ENCODE data around the gene SSNA1.

SSNA1 gene

DNA sequence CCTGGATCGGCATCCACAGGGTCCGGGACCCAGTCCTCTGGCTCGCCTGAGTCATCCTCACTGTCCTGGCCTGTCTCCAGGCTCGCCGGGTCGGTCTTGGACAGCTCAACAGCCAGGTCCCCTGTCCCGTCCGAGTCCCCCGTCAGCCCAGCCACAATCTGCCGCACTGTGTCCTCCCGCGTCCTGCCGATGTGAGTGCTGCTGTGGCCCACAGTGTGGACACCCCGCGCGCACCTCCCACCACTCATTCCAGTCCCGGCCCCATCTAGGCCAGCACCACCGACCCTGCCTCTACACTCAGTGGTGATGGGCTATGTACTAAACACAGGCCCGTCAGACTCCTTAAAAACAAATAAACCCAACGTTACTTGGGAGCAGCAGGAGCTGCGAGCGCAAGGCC, 6.8 kb upstream of the SSNA1 start:
- no peaks in the 10 kb centered on the region for H3K4me1 ChIP-seq (ENCODE audit: control insufficient read depth, low read depth, low read length)
- no peak overlapping the region for H3K9ac ChIP-seq (ENCODE audit: low read length)
- no peaks in the 10 kb centered on the region for H3K9me3 ChIP-seq (ENCODE audit: control insufficient read depth, low read depth, low read length)
- H3K36me3 ChIP-seq (ENCODE audit: control insufficient read depth, low read depth, low read length), result peaks cover 22% of the 10 kb centered on the region
- no peaks in the 10 kb centered on the region for H3K27me3 ChIP-seq (ENCODE audit: control insufficient read depth, insufficient read depth, low read length)
- H3K27ac ChIP-seq (ENCODE audit: low read length), result no peak overlapping the region
- H3K4me3 ChIP-seq (ENCODE audit: low read length), result no peak overlapping the region

DNA sequence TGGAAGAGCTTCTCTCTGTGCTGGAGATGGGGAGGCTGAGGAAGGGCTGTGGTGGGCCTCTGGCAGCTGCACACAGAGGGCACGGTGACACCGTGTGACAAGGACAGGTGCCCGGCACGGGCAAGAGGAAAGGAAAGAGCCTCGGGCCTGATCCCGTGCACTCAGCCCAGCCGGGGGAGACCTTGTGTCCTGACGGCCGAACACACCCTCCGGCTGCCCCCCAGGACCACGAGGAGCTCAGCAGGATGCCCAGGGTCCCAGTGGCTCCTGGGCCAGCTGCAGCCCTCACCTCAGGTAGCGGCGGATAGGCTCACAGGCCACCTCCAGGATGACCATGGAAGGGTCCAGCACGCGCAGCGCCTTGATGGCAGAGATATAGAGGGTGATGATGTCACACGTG, 5.6 kb upstream of the SSNA1 start:
- H3K27me3 ChIP-seq (ENCODE audit: control insufficient read depth, insufficient read depth, low read length), result no peaks in the 10 kb centered on the region
- H3K4me3 ChIP-seq (ENCODE audit: low read length), result no peak overlapping the region
- H3K9me3 ChIP-seq (ENCODE audit: control insufficient read depth, low read depth, low read length), result no peaks in the 10 kb centered on the region
- no peak overlapping the region for H3K27ac ChIP-seq (ENCODE audit: low read length)
- H3K4me1 ChIP-seq (ENCODE audit: control insufficient read depth, low read depth, low read length), result peaks cover 4% of the 10 kb centered on the region
- H3K9ac ChIP-seq (ENCODE audit: low read length), result no peak overlapping the region
- peaks cover 22% of the 10 kb centered on the region for H3K36me3 ChIP-seq (ENCODE audit: control insufficient read depth, low read depth, low read length)

DNA sequence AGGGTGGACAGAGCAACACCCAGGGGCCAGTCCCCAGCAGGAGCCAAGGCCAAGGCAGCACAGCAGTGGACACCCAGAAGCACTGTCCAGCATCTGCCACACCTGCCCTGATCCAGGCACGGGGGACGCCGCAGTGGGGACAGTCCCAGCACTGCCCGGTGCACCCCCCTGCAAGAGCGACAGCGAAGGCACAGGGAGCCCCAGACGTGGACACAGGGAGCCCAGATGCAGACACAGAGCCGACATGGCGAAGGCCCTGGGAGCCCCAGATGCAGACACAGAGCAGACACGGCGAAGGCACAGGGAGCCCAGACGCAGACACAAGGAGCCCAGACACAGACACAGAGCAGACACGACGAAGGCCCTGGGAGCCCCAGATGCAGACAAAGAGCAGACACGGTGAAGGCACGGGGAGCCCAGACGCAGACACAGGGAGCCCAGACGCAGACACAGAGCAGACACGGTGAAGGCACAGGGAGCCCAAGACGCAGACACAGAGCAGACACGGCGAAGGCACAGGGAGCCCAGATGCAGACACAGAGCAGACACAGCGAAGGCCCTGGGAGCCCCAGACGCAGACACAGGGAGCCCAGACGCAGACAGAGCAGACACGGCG, 4.4 kb upstream of the SSNA1 start:
- peaks cover 22% of the 10 kb centered on the region for H3K36me3 ChIP-seq (ENCODE audit: control insufficient read depth, low read depth, low read length)
- no peaks in the 10 kb centered on the region for H3K27me3 ChIP-seq (ENCODE audit: control insufficient read depth, insufficient read depth, low read length)
- no peak overlapping the region for H3K27ac ChIP-seq (ENCODE audit: low read length)
- no peak overlapping the region for H3K9ac ChIP-seq (ENCODE audit: low read length)
- H3K4me1 ChIP-seq (ENCODE audit: control insufficient read depth, low read depth, low read length), result peaks cover 4% of the 10 kb centered on the region
- no peaks in the 10 kb centered on the region for H3K9me3 ChIP-seq (ENCODE audit: control insufficient read depth, low read depth, low read length)
- no peak overlapping the region for H3K4me3 ChIP-seq (ENCODE audit: low read length)

DNA sequence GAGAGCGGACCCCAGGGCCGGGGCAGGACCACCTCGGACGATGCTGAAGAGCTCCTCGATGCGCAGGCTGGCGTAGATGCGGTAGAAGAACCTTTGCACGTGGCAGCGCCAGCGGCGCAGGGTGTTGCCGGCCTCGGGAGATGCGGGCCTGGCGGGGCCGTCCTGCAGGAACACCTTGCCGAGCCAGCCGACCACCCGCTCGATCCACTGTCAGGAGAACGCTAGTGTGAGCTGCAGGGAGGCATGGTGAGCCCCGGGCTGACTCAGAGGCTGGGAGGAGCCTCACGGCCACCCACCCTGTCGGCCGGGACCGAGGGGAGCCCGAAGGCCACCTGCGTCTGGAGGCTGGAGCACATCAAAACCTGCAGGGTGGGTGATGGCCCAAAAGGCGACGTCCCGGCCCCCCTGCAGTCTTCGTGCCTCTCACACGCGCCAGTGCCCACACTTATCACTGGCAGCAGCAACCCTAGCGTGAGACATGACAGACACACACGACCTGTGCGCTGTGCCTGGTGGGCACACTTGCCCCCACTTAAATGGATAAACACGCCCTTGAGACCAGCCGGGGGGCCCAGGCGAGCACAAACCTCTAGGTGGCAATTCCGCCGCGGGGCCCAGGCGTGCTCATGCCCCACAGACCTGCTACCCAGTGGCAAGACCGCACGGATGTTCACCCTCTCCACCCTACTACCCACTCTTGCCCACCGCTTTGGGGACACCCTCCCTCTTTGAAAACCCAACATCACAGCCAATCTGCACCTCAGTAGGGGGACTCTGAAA, 3.4 kb upstream of the SSNA1 start:
- no peak overlapping the region for H3K9ac ChIP-seq (ENCODE audit: low read length)
- no peaks in the 10 kb centered on the region for H3K9me3 ChIP-seq (ENCODE audit: control insufficient read depth, low read depth, low read length)
- H3K27ac ChIP-seq (ENCODE audit: low read length), result no peak overlapping the region
- no peaks in the 10 kb centered on the region for H3K27me3 ChIP-seq (ENCODE audit: control insufficient read depth, insufficient read depth, low read length)
- H3K4me3 ChIP-seq (ENCODE audit: low read length), result no peak overlapping the region
- peaks cover 9% of the 10 kb centered on the region for H3K4me1 ChIP-seq (ENCODE audit: control insufficient read depth, low read depth, low read length)
- peaks cover 19% of the 10 kb centered on the region for H3K36me3 ChIP-seq (ENCODE audit: control insufficient read depth, low read depth, low read length)

DNA sequence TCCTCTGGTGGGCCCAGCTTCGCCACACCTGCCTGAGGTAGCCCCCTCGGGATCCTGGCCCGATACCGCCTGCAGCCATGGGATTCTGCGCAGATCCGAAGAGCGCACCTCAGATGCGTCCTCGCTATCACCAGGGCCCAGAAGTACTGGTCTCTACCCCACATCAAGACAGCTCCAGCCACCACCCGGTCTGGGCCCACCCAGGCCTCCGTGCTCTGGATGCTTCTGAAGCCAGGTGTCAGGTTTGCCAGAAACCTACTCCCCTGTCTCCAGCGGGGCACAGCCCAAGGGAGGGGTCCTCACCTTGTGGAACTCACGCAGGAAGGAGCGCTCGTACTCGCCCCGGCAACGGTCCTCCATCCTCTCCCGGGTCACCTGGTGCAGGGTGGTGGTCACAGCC, 2.6 kb upstream of the SSNA1 start:
- H3K4me1 ChIP-seq (ENCODE audit: control insufficient read depth, low read depth, low read length), result peaks cover 9% of the 10 kb centered on the region
- peaks cover 16% of the 10 kb centered on the region for H3K36me3 ChIP-seq (ENCODE audit: control insufficient read depth, low read depth, low read length)
- H3K4me3 ChIP-seq (ENCODE audit: low read length), result no peak overlapping the region

DNA sequence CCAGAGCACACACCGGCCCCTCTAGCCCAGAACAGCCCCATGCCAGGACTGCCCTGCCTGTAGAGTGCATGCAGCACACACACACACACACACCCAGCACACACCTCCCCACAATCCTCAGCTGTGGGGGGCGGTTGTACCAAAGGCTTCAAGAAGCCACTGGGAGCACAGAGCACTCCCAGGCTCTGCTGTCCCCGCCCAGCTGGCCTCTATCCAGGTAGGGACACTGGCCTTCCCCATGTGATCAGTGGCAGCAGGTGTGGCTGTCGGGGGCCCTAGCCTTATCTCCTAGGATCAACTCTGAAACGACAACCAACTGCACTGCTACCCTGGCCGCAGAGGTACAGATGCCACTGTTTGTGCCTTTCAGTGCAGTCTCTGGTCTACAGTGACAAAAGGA, 2.1 kb upstream of the SSNA1 start:
- peaks cover 9% of the 10 kb centered on the region for H3K4me1 ChIP-seq (ENCODE audit: control insufficient read depth, low read depth, low read length)
- no peak overlapping the region for H3K4me3 ChIP-seq (ENCODE audit: low read length)
- no peak overlapping the region for H3K27ac ChIP-seq (ENCODE audit: low read length)
- H3K27me3 ChIP-seq (ENCODE audit: control insufficient read depth, insufficient read depth, low read length), result no peaks in the 10 kb centered on the region
- no peaks in the 10 kb centered on the region for H3K9me3 ChIP-seq (ENCODE audit: control insufficient read depth, low read depth, low read length)
- no peak overlapping the region for H3K9ac ChIP-seq (ENCODE audit: low read length)
- H3K36me3 ChIP-seq (ENCODE audit: control insufficient read depth, low read depth, low read length), result peaks cover 16% of the 10 kb centered on the region

More for the DNA sequence above, 2.6 kb upstream of the SSNA1 start:
- Histone ChIP-seq H3K9me3 (ENCODE audit: control insufficient read depth, low read depth, low read length) (no peaks in the 10 kb centered on the region), H3K27me3 (ENCODE audit: control insufficient read depth, insufficient read depth, low read length) (no peaks in the 10 kb centered on the region), H3K27ac (ENCODE audit: low read length) (no peak overlapping the region), H3K9ac (ENCODE audit: low read length) (no peak overlapping the region)

DNA sequence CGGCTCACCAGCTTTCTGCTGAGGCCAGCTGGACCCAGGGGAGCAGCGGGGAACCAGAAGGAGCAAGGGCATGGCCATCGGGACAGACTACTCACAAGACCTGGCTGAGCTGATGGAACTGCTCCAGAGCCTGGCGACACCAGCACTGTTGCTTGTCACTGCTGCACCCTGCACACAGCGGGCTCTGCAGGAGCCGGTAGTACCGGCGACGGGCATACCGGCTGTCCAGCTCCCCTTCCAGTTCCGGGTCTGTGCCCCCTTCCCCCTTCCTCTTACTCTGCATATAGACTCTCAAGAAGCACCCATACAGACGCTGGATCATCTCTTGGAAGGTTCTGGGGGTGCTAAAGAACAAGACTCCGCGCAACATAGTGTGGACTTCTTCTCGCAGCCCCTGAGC, 1.1 kb upstream of the SSNA1 start:
- no peaks in the 10 kb centered on the region for H3K27me3 ChIP-seq (ENCODE audit: control insufficient read depth, insufficient read depth, low read length)
- H3K36me3 ChIP-seq (ENCODE audit: control insufficient read depth, low read depth, low read length), result peaks cover 16% of the 10 kb centered on the region
- H3K9me3 ChIP-seq (ENCODE audit: control insufficient read depth, low read depth, low read length), result no peaks in the 10 kb centered on the region
- peak overlapping the region; percentile 90 for H3K4me3 ChIP-seq (ENCODE audit: low read length)
- peak overlapping the region; percentile 66 for H3K9ac ChIP-seq (ENCODE audit: low read length)
- H3K27ac ChIP-seq (ENCODE audit: low read length), result no peak overlapping the region
- peaks cover 9% of the 10 kb centered on the region for H3K4me1 ChIP-seq (ENCODE audit: control insufficient read depth, low read depth, low read length)

DNA sequence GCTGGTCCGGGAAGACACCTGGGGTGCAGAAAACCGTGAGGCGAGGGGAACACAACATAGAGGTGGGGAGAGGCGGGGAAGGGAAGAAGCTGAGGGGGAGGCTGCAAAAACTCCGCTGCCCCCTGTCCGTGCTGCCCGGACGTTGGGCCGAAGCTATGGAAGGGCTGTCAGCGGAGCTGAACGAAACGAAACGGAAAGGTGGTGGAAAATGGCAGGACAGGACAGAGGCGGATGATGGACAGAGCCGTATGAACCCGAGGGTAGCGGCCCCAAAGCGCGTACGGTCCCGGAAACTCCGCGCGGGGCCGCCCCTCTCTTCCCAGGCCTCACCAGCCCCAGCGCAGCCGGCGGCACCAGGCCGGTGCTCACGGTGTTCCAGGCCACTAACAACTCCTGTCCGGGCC, 388 bp upstream of the SSNA1 start:
- H3K27ac ChIP-seq (ENCODE audit: low read length), result no peak overlapping the region
- no peaks in the 10 kb centered on the region for H3K9me3 ChIP-seq (ENCODE audit: control insufficient read depth, low read depth, low read length)
- H3K4me1 ChIP-seq (ENCODE audit: control insufficient read depth, low read depth, low read length), result peaks cover 9% of the 10 kb centered on the region
- peak overlapping the region; percentile 90 for H3K4me3 ChIP-seq (ENCODE audit: low read length)
- H3K36me3 ChIP-seq (ENCODE audit: control insufficient read depth, low read depth, low read length), result peaks cover 11% of the 10 kb centered on the region
- peak overlapping the region; percentile 66 for H3K9ac ChIP-seq (ENCODE audit: low read length)
- no peaks in the 10 kb centered on the region for H3K27me3 ChIP-seq (ENCODE audit: control insufficient read depth, insufficient read depth, low read length)

DNA sequence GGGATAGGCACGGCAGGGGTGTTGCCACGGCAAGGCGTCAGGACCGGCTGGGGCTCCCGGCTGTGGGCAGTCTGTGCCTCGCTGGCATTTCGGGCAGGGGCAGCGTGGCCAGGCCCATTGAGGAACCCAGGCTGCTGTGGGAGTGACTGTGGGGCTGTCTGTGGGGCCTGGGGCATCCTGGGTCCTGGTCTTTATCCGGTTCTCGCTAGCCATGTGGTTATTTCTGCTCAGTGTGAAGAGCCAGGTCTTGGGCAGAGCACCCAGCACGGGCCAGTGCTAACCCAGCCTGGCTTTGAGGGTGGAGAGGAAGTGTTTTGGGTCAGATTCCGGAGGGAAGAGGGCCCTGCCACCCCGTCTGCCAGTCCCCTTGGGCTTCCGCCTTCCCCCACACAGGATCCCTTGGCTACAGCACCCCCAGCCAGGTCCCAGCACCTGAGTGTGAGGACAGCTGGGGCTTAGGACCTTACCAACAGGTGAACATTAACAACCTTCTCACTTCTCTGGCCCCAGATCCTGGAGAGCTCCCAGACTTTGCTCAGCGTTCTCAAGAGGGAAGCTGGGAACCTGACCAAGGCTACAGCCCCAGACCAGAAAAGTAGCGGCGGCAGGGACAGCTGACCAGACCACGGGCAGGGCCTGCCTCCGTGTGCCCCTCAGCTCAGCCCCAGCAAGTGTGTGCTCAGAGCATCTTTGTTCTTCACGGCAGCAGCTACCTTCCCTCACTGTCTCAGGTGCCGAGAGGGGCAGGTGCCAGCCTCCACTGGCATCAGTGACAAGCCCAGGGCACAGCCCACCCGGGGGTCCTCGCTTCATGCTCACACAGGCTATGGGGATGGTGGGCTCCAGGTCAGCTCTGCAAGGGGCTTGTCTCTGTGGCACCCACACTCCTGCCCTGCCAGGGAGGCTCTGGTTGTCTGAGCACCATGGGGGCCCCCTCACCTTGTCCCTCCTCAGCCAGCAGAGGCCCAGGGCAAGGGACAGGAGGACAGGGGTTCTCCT, 1.1 kb downstream of the SSNA1 start:
- H3K4me3 ChIP-seq (ENCODE audit: low read length), result peak overlapping the region; percentile 90
- no peaks in the 10 kb centered on the region for H3K27me3 ChIP-seq (ENCODE audit: control insufficient read depth, insufficient read depth, low read length)
- H3K9me3 ChIP-seq (ENCODE audit: control insufficient read depth, low read depth, low read length), result no peaks in the 10 kb centered on the region
- peaks cover 3% of the 10 kb centered on the region for H3K36me3 ChIP-seq (ENCODE audit: control insufficient read depth, low read depth, low read length)
- H3K9ac ChIP-seq (ENCODE audit: low read length), result peak overlapping the region; percentile 66
- peaks cover 9% of the 10 kb centered on the region for H3K4me1 ChIP-seq (ENCODE audit: control insufficient read depth, low read depth, low read length)
- H3K27ac ChIP-seq (ENCODE audit: low read length), result no peak overlapping the region

DNA sequence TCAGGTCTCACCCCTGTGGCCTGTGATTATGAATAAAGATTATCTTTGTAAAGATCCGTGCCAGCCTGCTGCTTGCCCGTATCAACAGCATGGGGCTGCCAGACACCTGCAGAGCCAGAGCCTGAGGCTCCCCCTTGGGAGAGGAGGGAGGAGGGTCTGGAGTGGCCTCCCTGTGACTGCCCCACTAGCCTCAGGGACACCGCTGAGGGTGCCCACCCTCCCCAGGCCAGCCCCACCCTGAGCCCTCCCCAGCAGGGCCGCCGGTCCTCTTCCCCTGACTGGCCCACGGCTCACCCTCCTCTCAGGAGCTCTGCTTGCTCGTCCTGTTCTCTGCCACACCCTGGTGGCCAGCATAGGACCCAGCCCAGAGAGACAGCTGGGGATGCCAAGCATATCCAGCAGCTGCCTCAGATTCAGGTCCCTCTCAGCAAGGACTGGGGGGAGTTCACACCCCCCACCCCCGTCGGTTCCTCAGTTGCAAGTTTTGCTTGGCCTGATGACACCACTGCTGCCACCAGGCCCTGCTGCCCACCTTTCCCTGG, 1.9 kb downstream of the SSNA1 start:
- Histone ChIP-seq H3K4me1 (ENCODE audit: control insufficient read depth, low read depth, low read length) (peaks cover 9% of the 10 kb centered on the region), H3K27me3 (ENCODE audit: control insufficient read depth, insufficient read depth, low read length) (no peaks in the 10 kb centered on the region), H3K27ac (ENCODE audit: low read length) (no peak overlapping the region), H3K36me3 (ENCODE audit: control insufficient read depth, low read depth, low read length) (peaks cover 3% of the 10 kb centered on the region), H3K9me3 (ENCODE audit: control insufficient read depth, low read depth, low read length) (no peaks in the 10 kb centered on the region), H3K9ac (ENCODE audit: low read length) (no peak overlapping the region), H3K4me3 (ENCODE audit: low read length) (no peak overlapping the region)

DNA sequence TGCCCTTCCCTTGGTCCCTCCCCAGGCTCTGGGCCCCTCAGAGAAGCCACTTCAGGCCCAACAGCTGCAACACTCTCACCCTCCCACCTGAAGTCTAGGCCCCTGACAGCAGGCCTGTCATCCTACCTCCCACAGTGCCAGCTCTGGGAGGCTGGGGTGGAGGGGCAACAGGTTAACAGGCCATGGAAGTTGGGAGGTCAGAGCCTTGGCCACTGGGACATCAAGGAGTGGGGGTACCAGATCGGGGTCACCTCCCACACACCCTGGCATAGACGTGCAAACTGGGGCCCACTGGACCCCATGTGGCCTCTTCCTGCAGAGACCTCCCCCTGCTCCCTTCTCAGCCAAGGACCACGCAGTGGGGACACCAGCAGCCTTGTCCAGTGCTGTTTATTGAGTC, 2.8 kb downstream of the SSNA1 start:
- Histone ChIP-seq H3K27me3 (ENCODE audit: control insufficient read depth, insufficient read depth, low read length) (no peaks in the 10 kb centered on the region), H3K27ac (ENCODE audit: low read length) (no peak overlapping the region), H3K4me1 (ENCODE audit: control insufficient read depth, low read depth, low read length) (peaks cover 9% of the 10 kb centered on the region), H3K4me3 (ENCODE audit: low read length) (no peak overlapping the region), H3K9me3 (ENCODE audit: control insufficient read depth, low read depth, low read length) (no peaks in the 10 kb centered on the region), H3K9ac (ENCODE audit: low read length) (no peak overlapping the region), H3K36me3 (ENCODE audit: control insufficient read depth, low read depth, low read length) (peaks cover 3% of the 10 kb centered on the region)
